ENCODE results near the gene ZNF584. TPM values are rescaled to one million over a fixed set of nuclear protein-coding genes. Genes with fewer than 3 reads are reported as not detected.

The ZNF584 gene
- total RNA-seq, 1 donor from 2014 or later, result 11.2 TPM

- peak overlapping the region; percentile 85 for H3K27ac Mint-ChIP-seq
- no peaks in the 10 kb centered on the region for H3K36me3 Mint-ChIP-seq (ENCODE audit: low read depth)
- intact Hi-C loops (cut with micrococcal nuclease), result loop anchor here (2.0 to 10.0 kb wide), 4 partner anchors 75 to 155 kb away; partner anchors contain the start of genes ERVK3-1, ZNF446, ZNF544 and ZNF8
- no peak for DNase-seq (ENCODE audit: low spot score)
- peaks cover 19% of the 10 kb centered on the region for H3K4me1 Mint-ChIP-seq (ENCODE audit: low read depth)
- H3K9me3 Mint-ChIP-seq, result no peaks in the 10 kb centered on the region
- H3K27me3 Mint-ChIP-seq (ENCODE audit: low read depth), result no peaks in the 10 kb centered on the region
- peak overlapping the region; percentile 90 for H3K4me3 Mint-ChIP-seq (ENCODE audit: low read depth)
Measured at GRCh38 chr19:58380037-58380661, 28.3 kb upstream of the ZNF584 start.

- intact Hi-C loops (cut with micrococcal nuclease), result loop anchor here (1.0 to 10.0 kb wide), 9 partner anchors 19 to 156 kb away; partner anchors contain the start of genes ERVK3-1, ZNF132, ZNF446 and ZNF497
- Mint-ChIP-seq H3K9me3 (no peaks in the 10 kb centered on the region), H3K4me3 (ENCODE audit: low read depth) (peak within 1 kb of the TSS; percentile 90), H3K36me3 (ENCODE audit: low read depth) (no peaks in the 10 kb centered on the region), H3K4me1 (ENCODE audit: low read depth) (peaks cover 24% of the 10 kb centered on the region), H3K27ac (peak within 1 kb of the TSS; percentile 85), H3K27me3 (ENCODE audit: low read depth) (no peaks in the 10 kb centered on the region)
- peak; percentile 99 for DNase-seq (ENCODE audit: low spot score)
Measured at GRCh38 chr19:58380662-58381459, 27.6 kb upstream of the ZNF584 start, which contains the start of gene ZNF837. TSS of gene ZNF837 (minus strand) at chr19:58381030. CDS start at chr19:58369332, 11,698 bp downstream.

GRCh38 chr19:58381460-58382212, 26.8 kb upstream of the ZNF584 start:
- peak overlapping the region; percentile 79 for H3K27ac Mint-ChIP-seq
- no peaks in the 10 kb centered on the region for H3K36me3 Mint-ChIP-seq (ENCODE audit: low read depth)
- intact Hi-C loops (cut with micrococcal nuclease), result loop anchor here (1.0 to 10.0 kb wide), 9 partner anchors 19 to 157 kb away; partner anchors contain the start of genes ERVK3-1, ZNF132, ZNF446 and ZNF497
- peak overlapping the region; percentile 90 for H3K4me3 Mint-ChIP-seq (ENCODE audit: low read depth)
- no peaks in the 10 kb centered on the region for H3K9me3 Mint-ChIP-seq
- peaks cover 25% of the 10 kb centered on the region for H3K4me1 Mint-ChIP-seq (ENCODE audit: low read depth)
- no peaks in the 10 kb centered on the region for H3K27me3 Mint-ChIP-seq (ENCODE audit: low read depth)
- DNase-seq (ENCODE audit: low spot score), result no peak

GRCh38 chr19:58382997-58383603, 25.3 kb upstream of the ZNF584 start:
- H3K36me3 Mint-ChIP-seq (ENCODE audit: low read depth), result peaks cover 11% of the 10 kb centered on the region

GRCh38 chr19:58385313-58385890, 23.0 kb upstream of the ZNF584 start:
- Mint-ChIP-seq H3K9me3 (no peaks in the 10 kb centered on the region), H3K36me3 (ENCODE audit: low read depth) (peaks cover 30% of the 10 kb centered on the region), H3K4me3 (ENCODE audit: low read depth) (peak overlapping the region; percentile 96), H3K27me3 (ENCODE audit: low read depth) (no peaks in the 10 kb centered on the region), H3K27ac (peak overlapping the region; percentile 94), H3K4me1 (ENCODE audit: low read depth) (peaks cover 30% of the 10 kb centered on the region)
- intact Hi-C loops (cut with micrococcal nuclease), result loop anchor here (10.0 kb wide), 1 partner anchor 161 kb away; the partner anchor contains the start of gene ZNF544
- no peak for DNase-seq (ENCODE audit: low spot score)

More at GRCh38 chr19:58382997-58383603, 25.3 kb upstream of the ZNF584 start:
- intact Hi-C loops (cut with micrococcal nuclease), result loop anchor here (10.0 kb wide), 1 partner anchor 158 kb away; the partner anchor contains the start of gene ZNF544
- no peak for DNase-seq (ENCODE audit: low spot score)
- Mint-ChIP-seq H3K4me1 (ENCODE audit: low read depth) (peaks cover 28% of the 10 kb centered on the region), H3K9me3 (no peaks in the 10 kb centered on the region), H3K27ac (peak overlapping the region; percentile 46), H3K4me3 (ENCODE audit: low read depth) (peak overlapping the region; percentile 58), H3K27me3 (ENCODE audit: low read depth) (no peaks in the 10 kb centered on the region)

GRCh38 chr19:58385891-58386575, 22.4 kb upstream of the ZNF584 start:
- Mint-ChIP-seq H3K4me3 (ENCODE audit: low read depth) (peak overlapping the region; percentile 96), H3K36me3 (ENCODE audit: low read depth) (peaks cover 36% of the 10 kb centered on the region), H3K9me3 (no peaks in the 10 kb centered on the region), H3K27ac (peak overlapping the region; percentile 94), H3K27me3 (ENCODE audit: low read depth) (no peaks in the 10 kb centered on the region), H3K4me1 (ENCODE audit: low read depth) (peaks cover 30% of the 10 kb centered on the region)
- DNase-seq (ENCODE audit: low spot score), result no peak
- intact Hi-C loops (cut with micrococcal nuclease), result loop anchor here (2.0 to 10.0 kb wide), 3 partner anchors 133 to 203 kb away; partner anchors contain the start of genes ZBTB45, ZNF274 and ZNF544

GRCh38 chr19:58386576-58387337, 21.7 kb upstream of the ZNF584 start, which contains the start of gene RPS5:
TSS of gene RPS5 (plus strand) at chr19:58387269. CDS start at chr19:58388138, 869 bp downstream.
- no peaks in the 10 kb centered on the region for H3K9me3 Mint-ChIP-seq
- intact Hi-C loops (cut with micrococcal nuclease), result loop anchor here (1.0 to 10.0 kb wide), 5 partner anchors 22 to 204 kb away; partner anchors contain the start of genes ZBTB45, ZNF274, ZNF324B and ZNF544
- H3K4me3 Mint-ChIP-seq (ENCODE audit: low read depth), result peak within 1 kb of the TSS; percentile 96
- peak; percentile 96 for DNase-seq (ENCODE audit: low spot score)
- no peaks in the 10 kb centered on the region for H3K27me3 Mint-ChIP-seq (ENCODE audit: low read depth)
- H3K4me1 Mint-ChIP-seq (ENCODE audit: low read depth), result peaks cover 29% of the 10 kb centered on the region
- H3K36me3 Mint-ChIP-seq (ENCODE audit: low read depth), result peaks cover 42% of the 10 kb centered on the region
- H3K27ac Mint-ChIP-seq, result peak within 1 kb of the TSS; percentile 94

GRCh38 chr19:58387338-58388174, 20.9 kb upstream of the ZNF584 start:
- Mint-ChIP-seq H3K4me3 (ENCODE audit: low read depth) (peak overlapping the region; percentile 96), H3K4me1 (ENCODE audit: low read depth) (peaks cover 24% of the 10 kb centered on the region), H3K36me3 (ENCODE audit: low read depth) (peaks cover 45% of the 10 kb centered on the region), H3K27me3 (ENCODE audit: low read depth) (no peaks in the 10 kb centered on the region), H3K9me3 (no peaks in the 10 kb centered on the region), H3K27ac (peak overlapping the region; percentile 94)
- DNase-seq (ENCODE audit: low spot score), result no peak
- intact Hi-C loops (cut with micrococcal nuclease), result loop anchor here (1.0 to 10.0 kb wide), 5 partner anchors 21 to 205 kb away; partner anchors contain the start of genes ZBTB45, ZNF274, ZNF324B and ZNF544

- no peaks in the 10 kb centered on the region for H3K27me3 Mint-ChIP-seq (ENCODE audit: low read depth)
- peaks cover 50% of the 10 kb centered on the region for H3K36me3 Mint-ChIP-seq (ENCODE audit: low read depth)
- H3K4me1 Mint-ChIP-seq (ENCODE audit: low read depth), result peaks cover 22% of the 10 kb centered on the region
- H3K9me3 Mint-ChIP-seq, result no peaks in the 10 kb centered on the region
- peak overlapping the region; percentile 96 for H3K4me3 Mint-ChIP-seq (ENCODE audit: low read depth)
- DNase-seq (ENCODE audit: low spot score), result no peak
- intact Hi-C loops (cut with micrococcal nuclease), result loop anchor here (10.0 kb wide), 1 partner anchor 163 kb away; the partner anchor contains the start of gene ZNF544
- H3K27ac Mint-ChIP-seq, result peak overlapping the region; percentile 94
Measured at GRCh38 chr19:58388175-58388526, 20.3 kb upstream of the ZNF584 start.

Measured in activated T-helper 2 cell treated with anti-CD3 and anti-CD28 coated beads, Interferon-gamma antibody, Interleukin-2, Interleukin-4, amounts not matched to agents 10 μg/mL and 5 μg/mL and 100 μg/mL, durations not matched to agents 14 hours and 24 hours and 36 hours (primary cell).